K562 (cell line): Measurements from ENCODE around the gene CCN6. TPM values are rescaled to one million over a fixed set of nuclear protein-coding genes. Genes with fewer than 3 reads are reported as not detected.

Source experiments
- ATAC-seq: fragments of 200-7000 bp; cut with Tn5 transposase; 3 replicates; pipeline ENCODE4 v1.9.1; 2020; ENCODE audit warnings: moderate library complexity
- BruUV-seq: library from RNA; stranded (reverse); fragments of 400-500 nt; replicated peaks from 2 replicates; lab custom pipeline; 2021; lab: Mats Ljungman, UMichigan
- CTCF ChIA-PET: fragments of 300-600 bp; formaldehyde crosslinking; extraction: SDS; loops from one replicate; lab custom pipeline; 2021; ENCODE audit warnings: low intra/inter-chr PET ratio; lab: Yijun Ruan, JAX
- POLR2A ChIA-PET: fragments of 300-600, 350-650 bp; sonication (Branson Sonifier 250); formaldehyde crosslinking; extraction: SDS; loops from one replicate; lab custom pipeline; 2021; ENCODE audit warnings: antibody characterized with exemption, inconsistent platforms; lab: Yijun Ruan, JAX
- DNase-seq, 4 experiments: peaks; one replicate each; pipeline versions ENCODE4 v3.0.0 to v3.0.0-alpha.2; 2011 to 2018; ENCODE audit warnings: low spot score in 3 of 4, mixed read lengths in 3 of 4; ENCODE audit errors: extremely low read depth in 1 of 4
- FAIRE-seq: peaks from 2 replicates; lab custom pipeline; 2011; peaks lifted over from hg19 to GRCh38; lab: Jason Lieb, UNC
- H2AFZ ChIP-seq: 2 replicates; pipeline ENCODE4 v1.6.0; 2011; ENCODE audit warnings: low read depth, low read length, control low read depth, inconsistent platforms
- H3K27ac ChIP-seq: fragments of 200-600 bp; 3 replicates; pipeline ENCODE4 v1.8.0; 2011; ENCODE audit warnings: low read depth, mild to moderate bottlenecking, control low read depth, inconsistent platforms, low read length, moderate library complexity, mixed read lengths; ENCODE audit errors: extremely low read depth
- H3K27me3 ChIP-seq, 2 experiments: fragments of 300-600 bp in 1 of 2; 2 replicates in 1 of 2; 3 replicates in 1 of 2; pipeline versions ENCODE4 v1.6.0 to v1.8.0; 2011; ENCODE audit warnings: inconsistent platforms in 2 of 2, low read length in 2 of 2, mild to moderate bottlenecking in 1 of 2, mixed read lengths in 1 of 2, moderate library complexity in 1 of 2; ENCODE audit not compliant: control insufficient read depth in 2 of 2, insufficient read depth in 2 of 2
- H3K36me3 ChIP-seq: fragments of 300-600 bp; 3 replicates; pipeline ENCODE4 v1.8.0; 2011; ENCODE audit warnings: mild to moderate bottlenecking, low read length, inconsistent platforms; ENCODE audit not compliant: control insufficient read depth, insufficient read depth
- H3K4me1 ChIP-seq, 2 experiments: fragments of 200-600 bp in 1 of 2; replicated peaks in 1 of 2; 2 replicates in 1 of 2; 3 replicates in 1 of 2; pipeline versions ENCODE4 v1.5.1 to v1.8.0; 2011; ENCODE audit warnings: inconsistent platforms in 2 of 2, low read length in 2 of 2, mild to moderate bottlenecking in 1 of 2, mixed read lengths in 1 of 2, moderate library complexity in 1 of 2; ENCODE audit not compliant: control insufficient read depth in 2 of 2, insufficient read depth in 2 of 2
- H3K4me2 ChIP-seq: 2 replicates; pipeline ENCODE4 v1.6.1; 2011; ENCODE audit warnings: low read length, control low read depth, inconsistent platforms, mixed read lengths; ENCODE audit not compliant: insufficient read depth
- H3K4me3 ChIP-seq: fragments of 200-600 bp; sonication (generic), shearing (Covaris generic); 2 replicates; pipeline ENCODE4 v1.5.1; 2016; ENCODE audit warnings: control low read depth, inconsistent platforms
- H3K79me2 ChIP-seq: fragments of 200-600 bp; 3 replicates; pipeline ENCODE4 v1.8.0; 2011; ENCODE audit warnings: low read length, inconsistent platforms; ENCODE audit not compliant: control insufficient read depth, insufficient read depth
- H3K9ac ChIP-seq, 2 experiments: 2 replicates each; pipeline versions ENCODE4 v1.6.0 to v1.6.1; 2011; ENCODE audit warnings: low read depth in 2 of 2, low read length in 2 of 2, control low read depth in 1 of 2, inconsistent platforms in 1 of 2, mild to moderate bottlenecking in 1 of 2, mixed read lengths in 1 of 2; ENCODE audit not compliant: insufficient read depth in 1 of 2
- H3K9me1 ChIP-seq: one replicate; pipeline ENCODE4 v1.6.0; 2011; ENCODE audit warnings: inconsistent platforms, mild to moderate bottlenecking, low read length, moderate library complexity; ENCODE audit not compliant: control insufficient read depth, insufficient read depth
- H3K9me3 ChIP-seq: replicated peaks from 2 replicates; pipeline ENCODE4 v1.5.1; 2011; ENCODE audit warnings: low read depth, low read length, inconsistent platforms; ENCODE audit not compliant: control insufficient read depth, insufficient read depth
- H4K20me1 ChIP-seq: replicated peaks from 2 replicates; pipeline ENCODE4 v1.6.1; 2011; ENCODE audit warnings: low read length, inconsistent platforms, mixed read lengths; ENCODE audit not compliant: control insufficient read depth, insufficient read depth
- ASH1L ChIP-seq: fragments of 450-650 bp; IDR thresholded peaks from 2 replicates; pipeline ENCODE4 v1.6.1; 2018; ENCODE audit warnings: borderline replicate concordance, mild to moderate bottlenecking, low read depth; ENCODE audit not compliant: partially characterized antibody
- CREM ChIP-seq: IDR thresholded peaks from 2 replicates; pipeline ENCODE4 v1.6.1; 2014; ENCODE audit warnings: antibody characterized with exemption, low read depth
- ELF1 ChIP-seq: fragments of 200-800 bp; sonication (Bioruptor generic); IDR thresholded peaks from 2 replicates; pipeline ENCODE4 v1.6.1; 2016; ENCODE audit warnings: missing genetic modification characterization, missing compliant biosample characterization
- FOXK2 ChIP-seq, 2 experiments: fragments of 450-650 bp; IDR thresholded peaks in 1 of 2; conservative IDR thresholded peaks in 1 of 2; 2 replicates each; pipeline ENCODE4 v1.6.1; 2016; ENCODE audit warnings: low read depth in 2 of 2, mild to moderate bottlenecking in 1 of 2
- FOXP1 ChIP-seq: sonication (generic); formaldehyde crosslinking; IDR thresholded peaks from 2 replicates; pipeline ENCODE4 v1.8.0; 2022; ENCODE audit warnings: mild to moderate bottlenecking, missing genetic modification reagents
- HNRNPLL ChIP-seq: fragments of 200-400 bp; formaldehyde crosslinking; IDR thresholded peaks from 2 replicates; pipeline ENCODE4 v1.6.1; 2017; ENCODE audit warnings: low read length, low read depth, mild to moderate bottlenecking; ENCODE audit not compliant: poor library complexity, severe bottlenecking
- MAZ ChIP-seq, 2 experiments: fragments of 450-650 bp in 1 of 2; sonication (generic) in 1 of 2; formaldehyde crosslinking; IDR thresholded peaks in 1 of 2; conservative IDR thresholded peaks in 1 of 2; 2 replicates each; pipeline versions ENCODE4 v1.4.0 to v1.5.0; 2020; ENCODE audit warnings: mild to moderate bottlenecking in 1 of 2, missing genetic modification reagents in 1 of 2
- NR2C2 ChIP-seq, 2 experiments: fragments of 200-800 bp in 1 of 2; sonication (Bioruptor generic) in 1 of 2; sonication (generic) in 1 of 2; formaldehyde crosslinking in 1 of 2; IDR thresholded peaks; 2 replicates each; pipeline versions ENCODE4 v1.6.1 to v1.8.0; 2016 to 2022; ENCODE audit warnings: mild to moderate bottlenecking in 1 of 2, missing compliant biosample characterization in 1 of 2, missing genetic modification characterization in 1 of 2, missing genetic modification reagents in 1 of 2
- POLR2A ChIP-seq: fragments of 450-650 bp; conservative IDR thresholded peaks from 2 replicates; pipeline ENCODE4 v1.6.1; 2016
- RB1 ChIP-seq: fragments of 450-650 bp; IDR thresholded peaks from 2 replicates; pipeline ENCODE4 v1.6.1; 2017; ENCODE audit warnings: low read depth, mild to moderate bottlenecking
- SAP30 ChIP-seq: fragments of 200-600 bp; sonication (generic); IDR thresholded peaks from 2 replicates; pipeline ENCODE4 v1.6.1; 2012; ENCODE audit warnings: borderline replicate concordance, low read depth, mild to moderate bottlenecking, moderate library complexity, low read length, control low read depth, inconsistent platforms; ENCODE audit not compliant: insufficient read depth, poor library complexity, severe bottlenecking
- TOE1 ChIP-seq, 2 experiments: fragments of 450-650 bp in 1 of 2; sonication (generic) in 1 of 2; formaldehyde crosslinking in 1 of 2; IDR thresholded peaks; 2 replicates each; pipeline versions ENCODE4 v1.7.1 to v1.8.0; 2016 to 2022; ENCODE audit warnings: borderline replicate concordance in 2 of 2, mild to moderate bottlenecking in 2 of 2, antibody characterized with exemption in 1 of 2, inconsistent platforms in 1 of 2, low read depth in 1 of 2, missing genetic modification reagents in 1 of 2, moderate library complexity in 1 of 2
- ZBTB33 ChIP-seq: sonication (generic); formaldehyde crosslinking; IDR thresholded peaks from 2 replicates; pipeline ENCODE4 v1.8.1; 2023; ENCODE audit warnings: mild to moderate bottlenecking, missing genetic modification reagents
- ZNF444 ChIP-seq: fragments of 250-450 bp; sonication (Bioruptor Pico); IDR thresholded peaks from 2 replicates; pipeline ENCODE4 v1.4.0; 2020; ENCODE audit warnings: mild to moderate bottlenecking, moderate library complexity
- WGBS: fragments of 100-300 bp; shearing (Covaris generic); methylation state at CpG from one replicate; pipeline ENCODE4 v1.1.6; 2016; ENCODE audit warnings: low coverage, mixed read lengths; ENCODE audit not compliant: insufficient coverage; ENCODE audit errors: missing lambda C conversion rate; 5-methylcytosine and 5-hydroxymethylcytosine counted together
- in situ Hi-C: fragments of 300-500 bp; cut with MboI; formaldehyde crosslinking; loops from 4 replicates; pipeline ENCODE4 v1.15.0; 2018; ENCODE audit warnings: inconsistent platforms, mixed read lengths
- intact Hi-C: fragments of 100-400 bp; cut with micrococcal nuclease; formaldehyde crosslinking; loops from 2 replicates; pipeline ENCODE4 v1.14.2; 2022
- polyA plus RNA-seq, 8 experiments: library from polyadenylated mRNA; depleted of rRNA in 4 of 8; stranded (reverse) in 5 of 8; unstranded in 3 of 8; fragments of >200 nt; fragmentation: Nextera tagmentation in 2 of 8; fragmentation: Illumina TruSeq in 1 of 8; extraction: Ambion mirVana in 2 of 8; extraction: Trizol in 1 of 8; gene quantifications; 2 replicates each; pipeline versions ENCODE4 v1.2.1 to v1.2.3, GENCODE V29; 2011 to 2014; ENCODE audit warnings: inconsistent platforms in 1 of 8, missing spikeins in 1 of 8
- total RNA-seq, 7 experiments: library from RNA; depleted of rRNA in 6 of 7; stranded (reverse); fragments of >200 nt in 6 of 7; fragmentation: Illumina TruSeq in 2 of 7; extraction: Trizol in 2 of 7; gene quantifications; 2 replicates each; pipeline versions ENCODE4 v1.2.1 to v1.2.3, GENCODE V29; 2011 to 2021; ENCODE audit warnings: low replicate concordance in 1 of 7

The CCN6 gene
- total and polyA plus RNA-seq, 9 of the 15 experiments (the other 6 are each of a cell fraction or from before 2014, with no cell fraction given): 0.04 to 0.62 (median 0.21) TPM; not detected in 2

- DNase-seq: peak; percentile 81 to 96 (median 84)
- TF ChIP-seq HNRNPLL (peak; percentile 99), RB1 (0 out of 2 replicates have a peak, but pooled peaks have one; percentile 27), ASH1L (no peak), FOXP1 (CRISPR knock-in tag) (0 out of 2 replicates have a peak, but pooled peaks have one; percentile 64), NR2C2 (CRISPR knock-in tag; IDR thresholded peaks at IDR 0.05) (no peak), NR2C2 (tag; IDR thresholded peaks at IDR 0.05) (peak; percentile 48; the same call in 1 of the 2 replicates), FOXK2 (conservative IDR thresholded peaks at IDR 0.05 in 1 of 2, IDR thresholded peaks at IDR 0.05 in 1 of 2; ENCODE audit: low read depth in 2 of 2) (peak; percentile 32 to 79; a peak in 3 of 4 replicates), ZNF444 (no peak), CREM (peak; percentile 88), TOE1 (IDR thresholded peaks at IDR 0.05; ENCODE audit: borderline replicate concordance) (0 out of 2 replicates have a peak, but pooled peaks have one; percentile 43), TOE1 (CRISPR knock-in tag; IDR thresholded peaks at IDR 0.05; ENCODE audit: borderline replicate concordance, low read depth) (no peak), SAP30 (peak; percentile 75), ZBTB33 (no peak), POLR2A (peak; percentile 93), ELF1 (tag) (no peak), MAZ (CRISPR knock-in tag; conservative IDR thresholded peaks at IDR 0.05 in 1 of 2, IDR thresholded peaks at IDR 0.05 in 1 of 2) (peak in 1 of 2 experiments; percentile 52; a peak in 1 of 4 replicates)
Observed at GRCh38 chr6:112087136-112087911, 33.4 kb downstream of the CCN6 start, which contains the start of the genes FAM229B and TUBE1. Gene FAM229B (plus strand): TSS chr6:112087591. CDS start chr6:112099284, 11,693 bp downstream. Gene TUBE1 (minus strand): TSS chr6:112087482. CDS start chr6:112087434, 48 bp downstream.

More at GRCh38 chr6:112087136-112087911, 33.4 kb downstream of the CCN6 start, which contains the start of the genes FAM229B and TUBE1:
- H3K9me1 ChIP-seq: no peaks in the 10 kb centered on the region
- in situ Hi-C loops: no loop called here
- POLR2A ChIA-PET: interaction anchor here (0.7 to 1.8 kb wide), 5 partner anchors 13 to 1827 kb away, joined by 3 to 9 read pairs (median 3); no protein-coding TSS in a partner anchor
- intact Hi-C loops: loop anchor here (2.0 to 5.0 kb wide), 2 partner anchors 60 to 75 kb away; no protein-coding TSS in a partner anchor
- no peaks in the 10 kb centered on the region for H4K20me1 ChIP-seq
- no peaks in the 10 kb centered on the region; a peak in 1 of 5 replicates for H3K4me1 ChIP-seq
- peak within 1 kb of the TSS; percentile 67 for H3K27ac ChIP-seq
- BruUV-seq: no TSS peak
- H3K27me3 ChIP-seq: peaks cover 0 to 2% of the 10 kb centered on the region in 2 experiments; a peak in 2 of 5 replicates
- H2AFZ ChIP-seq: peak within 1 kb of the TSS; percentile 95
- CTCF ChIA-PET: interaction anchor here (2.2 kb wide), 1 partner anchor 76 kb away, joined by 11 read pairs; no protein-coding TSS in a partner anchor
- peak within 1 kb of the TSS; percentile 62 for H3K4me3 ChIP-seq
- H3K9ac ChIP-seq: peak within 1 kb of the TSS; percentile 81 to 98
- WGBS: 5% methylated on average over 47 of the region's 60 CpGs
- H3K9me3 ChIP-seq: no peaks in the 10 kb centered on the region
- ATAC-seq: peak; percentile 97
- peak; percentile 99 for FAIRE-seq
- peaks cover 28% of the 10 kb centered on the region for H3K36me3 ChIP-seq
- H3K79me2 ChIP-seq: peaks cover 9% of the 10 kb centered on the region; the same call in 2 of the 3 replicates
- peak within 1 kb of the TSS; percentile 92 for H3K4me2 ChIP-seq
